SU-DHL-6 (cell line): Measurements from ENCODE around the gene SOX18.

Experiments used
- EZH2phosphoT487 ChIP-seq: fragments of 200-600 bp; sonication (generic), shearing (Covaris generic); conservative IDR thresholded peaks from 2 replicates; pipeline ENCODE4 v1.6.1; 2018; ENCODE audit warnings: mild to moderate bottlenecking, antibody characterized with exemption, low read length, moderate library complexity, mixed read lengths
- TF ChIP-seq, protein P1 (sequence below): fragments of 200-600 bp; sonication (generic); IDR thresholded peaks from one replicate; pipeline ENCODE4 v1.5.1; 2017; ENCODE audit warnings: antibody characterized with exemption, mild to moderate bottlenecking, low read length, moderate library complexity; ENCODE audit not compliant: insufficient read depth, poor library complexity, severe bottlenecking

DNA sequence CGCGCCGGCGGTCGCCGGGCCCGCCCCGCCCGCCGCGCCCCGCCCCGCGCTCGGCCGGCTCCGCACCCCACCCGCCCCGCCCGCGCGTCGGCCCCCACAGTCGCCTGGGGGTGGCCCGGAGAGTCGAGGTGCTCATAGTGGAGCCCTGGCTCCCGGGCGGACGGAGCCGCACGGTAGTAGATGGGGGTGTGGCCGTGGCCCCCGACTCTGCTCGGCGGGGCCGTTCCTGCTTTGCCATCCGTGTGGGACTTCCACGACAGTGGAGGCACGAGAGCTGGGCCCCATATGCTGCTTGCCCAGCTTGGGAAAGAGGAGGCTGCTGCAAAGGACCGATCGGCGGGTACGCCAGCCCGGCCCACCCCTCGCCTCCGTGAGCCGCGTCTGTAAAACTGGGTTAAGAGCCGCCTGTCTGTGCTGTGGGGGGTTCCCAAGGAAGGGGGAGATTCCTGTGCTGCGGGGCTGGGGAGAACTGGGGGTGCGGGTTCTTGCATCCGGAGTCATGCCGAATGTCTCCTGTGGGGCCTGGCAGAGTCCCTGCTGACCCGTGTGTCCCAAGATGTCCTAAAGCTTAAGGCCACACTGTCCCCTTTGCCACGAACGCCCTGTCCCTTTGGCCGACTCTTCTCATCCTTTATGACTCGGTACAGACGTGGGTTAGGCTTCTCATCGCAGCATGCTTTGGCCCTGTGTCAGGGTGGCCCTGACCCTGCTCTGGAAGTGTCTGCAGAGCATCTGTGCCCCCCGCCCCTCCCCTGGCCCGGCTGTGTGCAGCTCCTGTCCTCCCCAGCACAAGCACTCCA, 30.8 kb upstream of the SOX18 start, which contains the start of gene OPRL1:
- TF ChIP-seq, protein P1, sequence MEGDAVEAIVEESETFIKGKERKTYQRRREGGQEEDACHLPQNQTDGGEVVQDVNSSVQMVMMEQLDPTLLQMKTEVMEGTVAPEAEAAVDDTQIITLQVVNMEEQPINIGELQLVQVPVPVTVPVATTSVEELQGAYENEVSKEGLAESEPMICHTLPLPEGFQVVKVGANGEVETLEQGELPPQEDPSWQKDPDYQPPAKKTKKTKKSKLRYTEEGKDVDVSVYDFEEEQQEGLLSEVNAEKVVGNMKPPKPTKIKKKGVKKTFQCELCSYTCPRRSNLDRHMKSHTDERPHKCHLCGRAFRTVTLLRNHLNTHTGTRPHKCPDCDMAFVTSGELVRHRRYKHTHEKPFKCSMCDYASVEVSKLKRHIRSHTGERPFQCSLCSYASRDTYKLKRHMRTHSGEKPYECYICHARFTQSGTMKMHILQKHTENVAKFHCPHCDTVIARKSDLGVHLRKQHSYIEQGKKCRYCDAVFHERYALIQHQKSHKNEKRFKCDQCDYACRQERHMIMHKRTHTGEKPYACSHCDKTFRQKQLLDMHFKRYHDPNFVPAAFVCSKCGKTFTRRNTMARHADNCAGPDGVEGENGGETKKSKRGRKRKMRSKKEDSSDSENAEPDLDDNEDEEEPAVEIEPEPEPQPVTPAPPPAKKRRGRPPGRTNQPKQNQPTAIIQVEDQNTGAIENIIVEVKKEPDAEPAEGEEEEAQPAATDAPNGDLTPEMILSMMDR, result no peak
- TF ChIP-seq EZH2phosphoT487, result no peak
